HFFc6 (cell line): ENCODE data around the gene TSSK3. TPM values are rescaled to one million over a fixed set of nuclear protein-coding genes. Genes with fewer than 3 reads are reported as not detected.

ENCODE experiments used
- DNase-seq: peaks from one replicate; pipeline ENCODE4 v3.0.0-alpha.2; 2018
- H3K27ac Mint-ChIP-seq: 2 replicates; pipeline ENCODE4 v1.8.0; 2020; ENCODE audit warnings: mild to moderate bottlenecking, mixed read lengths
- H3K27me3 Mint-ChIP-seq: 2 replicates; pipeline ENCODE4 v1.8.0; 2021; ENCODE audit warnings: mild to moderate bottlenecking, moderate library complexity, mixed read lengths; ENCODE audit not compliant: insufficient read depth
- H3K36me3 Mint-ChIP-seq: 2 replicates; pipeline ENCODE4 v1.8.0; 2021; ENCODE audit warnings: low read depth, mixed read lengths
- H3K4me1 Mint-ChIP-seq: 2 replicates; pipeline ENCODE4 v1.8.0; 2020; ENCODE audit warnings: low read depth, mixed read lengths
- H3K4me3 Mint-ChIP-seq: 2 replicates; pipeline ENCODE4 v1.8.0; 2020; ENCODE audit warnings: mild to moderate bottlenecking, moderate library complexity, mixed read lengths
- H3K9me3 Mint-ChIP-seq: 2 replicates; pipeline ENCODE4 v1.8.0; 2020; ENCODE audit warnings: mild to moderate bottlenecking, mixed read lengths
- total RNA-seq, 6 experiments: library from RNA; stranded (reverse); fragmentation: NEBNext Ultra II Directional; extraction: Animal tissue kit (Norgen Biotek cat#: 25700); gene quantifications; 2 replicates in 1 of 6; 3 replicates in 5 of 6; pipeline ENCODE4 v1.2.3, GENCODE V29; 2021
- TF ChIP-seq, protein P1 (sequence below): fragments of 200-600 bp; sonication (generic); IDR thresholded peaks from 2 replicates; pipeline ENCODE4 v1.5.0; 2021; ENCODE audit warnings: antibody characterized with exemption, mild to moderate bottlenecking

Gene TSSK3
- total RNA-seq, 6 experiments from 2014 or later: 0.38 to 1.2 (median 0.72) TPM

DNA sequence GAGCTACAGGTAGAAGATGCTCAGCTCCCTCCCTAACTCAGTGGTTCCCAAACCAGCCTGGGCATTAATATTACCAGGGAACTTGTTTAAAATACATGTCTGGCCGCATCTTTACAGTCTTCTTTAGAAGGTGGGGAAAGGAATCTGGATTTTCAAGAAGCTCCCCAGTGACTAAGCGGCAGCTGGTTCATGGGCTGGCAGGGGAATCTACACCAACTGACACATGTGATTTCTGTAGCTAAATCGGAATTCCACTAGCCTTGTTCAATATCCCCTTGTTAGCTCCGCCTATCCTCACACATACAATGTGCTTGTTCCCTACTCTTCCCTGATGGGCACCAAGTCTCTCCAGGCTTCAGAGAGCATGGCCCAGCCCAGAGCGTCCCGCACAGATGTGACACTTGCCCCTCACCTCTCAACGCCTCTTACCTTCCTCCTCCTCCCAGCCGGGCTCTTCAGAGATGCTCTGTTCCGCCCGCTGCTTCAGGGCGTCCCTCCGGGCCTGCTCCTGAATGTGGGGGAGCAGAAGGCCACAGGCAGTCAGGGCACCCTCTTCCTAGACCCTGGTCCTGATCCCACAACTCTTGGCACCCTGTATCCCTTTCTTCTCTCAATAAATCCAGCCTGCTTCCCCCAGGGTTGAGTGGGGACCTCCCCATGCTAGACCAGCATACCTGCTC is 15.3 kb downstream of the TSSK3 start:
- TF ChIP-seq, protein P1, sequence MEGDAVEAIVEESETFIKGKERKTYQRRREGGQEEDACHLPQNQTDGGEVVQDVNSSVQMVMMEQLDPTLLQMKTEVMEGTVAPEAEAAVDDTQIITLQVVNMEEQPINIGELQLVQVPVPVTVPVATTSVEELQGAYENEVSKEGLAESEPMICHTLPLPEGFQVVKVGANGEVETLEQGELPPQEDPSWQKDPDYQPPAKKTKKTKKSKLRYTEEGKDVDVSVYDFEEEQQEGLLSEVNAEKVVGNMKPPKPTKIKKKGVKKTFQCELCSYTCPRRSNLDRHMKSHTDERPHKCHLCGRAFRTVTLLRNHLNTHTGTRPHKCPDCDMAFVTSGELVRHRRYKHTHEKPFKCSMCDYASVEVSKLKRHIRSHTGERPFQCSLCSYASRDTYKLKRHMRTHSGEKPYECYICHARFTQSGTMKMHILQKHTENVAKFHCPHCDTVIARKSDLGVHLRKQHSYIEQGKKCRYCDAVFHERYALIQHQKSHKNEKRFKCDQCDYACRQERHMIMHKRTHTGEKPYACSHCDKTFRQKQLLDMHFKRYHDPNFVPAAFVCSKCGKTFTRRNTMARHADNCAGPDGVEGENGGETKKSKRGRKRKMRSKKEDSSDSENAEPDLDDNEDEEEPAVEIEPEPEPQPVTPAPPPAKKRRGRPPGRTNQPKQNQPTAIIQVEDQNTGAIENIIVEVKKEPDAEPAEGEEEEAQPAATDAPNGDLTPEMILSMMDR: no peak
- no peak overlapping the region for H3K27ac Mint-ChIP-seq

GRCh38 chr1:32380057-32380456 is 17.7 kb downstream of the TSSK3 start:
- Mint-ChIP-seq H3K4me1 (no peaks in the 10 kb centered on the region), H3K27me3 (no peaks in the 10 kb centered on the region; the same call in 1 of the 2 replicates), H3K9me3 (no peaks in the 10 kb centered on the region)

More for the DNA sequence above, 15.3 kb downstream of the TSSK3 start:
- DNase-seq: no peak
- H3K9me3 Mint-ChIP-seq: no peaks in the 10 kb centered on the region
- H3K36me3 Mint-ChIP-seq: peaks cover 10% of the 10 kb centered on the region
- H3K27me3 Mint-ChIP-seq: peaks cover 2% of the 10 kb centered on the region; the same call in 1 of the 2 replicates
- H3K4me3 Mint-ChIP-seq: no peak overlapping the region
- no peaks in the 10 kb centered on the region for H3K4me1 Mint-ChIP-seq

DNA sequence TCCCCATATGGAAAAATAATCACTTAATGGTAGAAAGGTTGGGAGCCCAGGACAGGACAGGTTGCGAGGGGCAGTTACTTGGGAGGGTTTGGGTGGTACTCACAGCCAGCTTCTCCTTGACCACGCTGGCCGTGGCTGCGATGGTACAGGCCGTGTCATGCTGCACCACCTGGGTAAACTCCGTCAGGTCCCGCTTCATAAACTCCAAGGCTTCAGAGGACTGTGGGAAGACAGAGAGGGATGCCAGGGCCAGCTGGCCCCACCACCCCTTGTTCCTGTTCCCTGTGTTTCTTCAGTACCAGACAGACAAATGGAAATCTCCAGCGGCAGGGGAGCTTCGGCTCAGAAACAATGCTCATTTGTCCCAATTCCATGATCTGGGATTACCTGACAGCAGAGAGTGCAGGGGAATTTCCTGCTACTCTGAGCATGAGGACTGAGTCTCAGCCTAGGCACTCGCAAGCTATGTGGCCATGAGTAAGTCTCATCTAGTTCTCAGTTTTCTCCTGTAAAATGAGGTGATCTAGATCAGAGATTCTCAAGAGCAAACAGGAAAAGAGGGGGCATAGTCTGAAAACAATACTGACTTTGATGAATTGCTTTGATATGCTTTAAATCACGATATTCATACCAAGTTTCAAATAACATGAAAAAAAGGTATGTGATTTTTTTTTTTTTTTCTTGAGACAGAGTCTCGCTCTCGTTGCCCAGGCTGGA is 24.5 kb downstream of the TSSK3 start:
- H3K9me3 Mint-ChIP-seq: no peaks in the 10 kb centered on the region
- H3K4me3 Mint-ChIP-seq: no peak overlapping the region
- TF ChIP-seq, protein P1: no peak
- no peak overlapping the region for H3K27ac Mint-ChIP-seq
- H3K36me3 Mint-ChIP-seq: peaks cover 12% of the 10 kb centered on the region; the same call in 1 of the 2 replicates
- no peaks in the 10 kb centered on the region for H3K4me1 Mint-ChIP-seq
- H3K27me3 Mint-ChIP-seq: no peaks in the 10 kb centered on the region; the same call in 1 of the 2 replicates
- no peak for DNase-seq

More at GRCh38 chr1:32380057-32380456, 17.7 kb downstream of the TSSK3 start:
- H3K36me3 Mint-ChIP-seq: peaks cover 14% of the 10 kb centered on the region
- no peak overlapping the region for H3K27ac Mint-ChIP-seq
- H3K4me3 Mint-ChIP-seq: no peak overlapping the region
- TF ChIP-seq, protein P1: no peak
- DNase-seq: no peak

DNA sequence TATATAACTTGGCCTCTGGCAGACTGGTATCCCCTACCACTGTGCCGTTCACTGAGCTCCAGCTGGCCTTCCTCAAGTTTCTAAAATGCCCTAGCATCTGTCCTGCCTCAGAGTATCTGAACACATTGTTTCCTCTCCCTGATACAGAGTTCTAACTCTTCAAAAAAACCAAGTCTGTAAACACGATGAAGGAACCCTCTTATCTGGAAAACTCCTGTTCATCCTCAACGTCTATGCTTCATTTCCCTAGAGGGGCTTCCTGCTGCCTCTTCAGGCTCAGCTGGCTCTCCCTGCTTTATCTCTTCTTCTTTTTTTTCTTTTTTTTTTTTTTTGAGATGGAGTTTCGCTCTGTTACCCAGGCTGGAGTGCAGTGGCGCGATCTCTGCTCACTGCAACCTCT is 26.3 kb downstream of the TSSK3 start:
- Mint-ChIP-seq H3K36me3 (peaks cover 18% of the 10 kb centered on the region), H3K27ac (no peak overlapping the region), H3K27me3 (no peaks in the 10 kb centered on the region), H3K9me3 (no peaks in the 10 kb centered on the region), H3K4me3 (no peak overlapping the region), H3K4me1 (peaks cover 8% of the 10 kb centered on the region)
- no peak for DNase-seq
- TF ChIP-seq, protein P1: no peak

DNA sequence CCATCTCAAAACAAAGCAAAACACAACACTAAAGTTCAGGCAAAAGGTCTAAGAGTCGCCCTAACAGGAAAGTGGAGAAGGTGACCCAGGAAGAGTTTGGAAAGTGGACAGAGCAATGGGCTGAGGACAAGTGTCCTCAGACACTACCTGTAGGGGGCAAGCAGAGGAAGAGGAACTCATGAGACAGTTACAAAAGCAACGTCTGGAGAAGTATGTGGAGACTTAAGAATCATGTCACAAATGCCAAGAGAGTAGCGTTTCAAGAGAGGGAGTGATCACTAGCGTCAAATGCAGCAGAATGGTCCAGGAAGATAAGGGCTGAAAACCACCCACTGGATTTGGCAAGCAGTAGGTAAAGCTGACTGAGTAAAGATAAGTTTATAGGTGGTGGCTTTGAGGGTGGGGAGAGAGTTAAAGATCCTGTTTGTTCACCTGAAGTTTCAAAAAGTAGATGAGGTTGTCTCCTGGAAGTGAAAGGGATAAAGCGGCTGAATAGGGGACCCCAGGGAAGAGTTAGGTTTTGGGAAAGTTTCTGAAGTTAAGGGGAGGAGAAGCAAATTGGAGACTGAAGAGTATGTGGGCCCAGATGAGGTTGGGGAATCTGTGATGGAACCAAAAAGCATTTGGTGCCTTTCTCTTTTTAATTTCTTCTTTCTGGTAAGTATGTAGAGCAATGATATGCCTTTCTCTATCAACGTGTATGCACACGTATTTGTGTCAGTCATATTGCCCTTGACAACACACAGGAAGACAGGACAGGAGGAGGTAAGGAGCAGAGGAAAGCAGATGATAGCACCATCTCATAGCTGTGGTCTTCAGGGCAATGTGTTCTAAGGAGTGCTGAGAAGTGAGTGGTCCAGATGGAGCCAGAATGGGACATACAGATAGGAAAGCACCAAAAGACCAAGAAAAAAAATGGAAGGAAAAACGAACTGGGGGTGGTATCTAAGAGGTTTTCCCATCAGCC is 28.8 kb downstream of the TSSK3 start:
- TF ChIP-seq, protein P1: no peak
- Mint-ChIP-seq H3K4me1 (peaks cover 16% of the 10 kb centered on the region), H3K27ac (no peak overlapping the region), H3K4me3 (no peak overlapping the region), H3K27me3 (no peaks in the 10 kb centered on the region), H3K36me3 (peaks cover 20% of the 10 kb centered on the region), H3K9me3 (no peaks in the 10 kb centered on the region)
- no peak for DNase-seq
